NCI-H187 (cell line): ENCODE measurements around the gene FAM50A.
A peak's percentile ranks its signal among the peaks of the same experiment; 100 is the strongest.

Experiments used
- DNase-seq, 2 experiments: peaks; one replicate each; lab custom pipeline; 2025; lab: John Stamatoyannopoulos, UW

Gene FAM50A

GRCh38 chrX:154437971-154438893, 5.7 kb upstream of the FAM50A start:
- no peak for DNase-seq

- no peak for DNase-seq
These were observed 4.1 kb upstream of the FAM50A start for GRCh38 chrX:154439841-154440240.

DNA sequence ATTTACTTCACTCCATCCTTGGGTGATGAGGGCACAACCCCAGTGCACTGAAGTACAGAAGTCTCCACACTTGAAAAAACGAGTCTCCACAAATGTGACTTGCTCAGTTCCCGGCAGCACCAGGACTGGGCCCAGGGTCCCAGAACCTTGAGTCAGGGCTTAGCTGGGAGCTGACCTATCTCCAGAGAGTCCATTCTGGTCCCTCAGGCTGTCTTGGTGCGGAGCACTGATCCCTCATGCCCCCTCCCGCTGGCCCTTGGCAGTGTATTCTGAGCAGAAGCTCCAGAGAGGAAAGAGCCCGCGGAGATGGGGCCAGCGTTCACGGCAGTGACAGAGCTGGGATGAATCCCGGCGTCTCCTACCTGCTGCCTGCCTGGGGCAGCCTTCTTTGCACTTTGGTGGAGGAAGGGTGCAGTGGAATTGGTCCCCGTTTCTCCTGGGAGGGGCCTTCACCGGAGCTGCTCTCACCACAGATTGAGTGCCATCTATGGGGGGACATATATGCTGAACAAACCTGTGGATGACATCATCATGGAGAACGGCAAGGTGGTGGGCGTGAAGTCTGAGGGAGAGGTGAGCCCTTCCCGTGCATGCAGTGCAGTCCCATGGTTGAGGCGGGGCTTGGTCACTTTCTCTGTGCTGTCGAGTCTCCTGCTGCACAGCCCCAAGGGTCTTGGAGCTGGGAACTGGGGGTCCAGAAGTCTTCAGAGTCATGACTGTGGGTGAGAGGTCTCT, 3.2 kb upstream of the FAM50A start:
- no peak for DNase-seq

- no peak for DNase-seq
These were observed 2.4 kb upstream of the FAM50A start for GRCh38 chrX:154441564-154441963.

GRCh38 chrX:154441984-154442707, 1.8 kb upstream of the FAM50A start:
- no peak for DNase-seq

DNA sequence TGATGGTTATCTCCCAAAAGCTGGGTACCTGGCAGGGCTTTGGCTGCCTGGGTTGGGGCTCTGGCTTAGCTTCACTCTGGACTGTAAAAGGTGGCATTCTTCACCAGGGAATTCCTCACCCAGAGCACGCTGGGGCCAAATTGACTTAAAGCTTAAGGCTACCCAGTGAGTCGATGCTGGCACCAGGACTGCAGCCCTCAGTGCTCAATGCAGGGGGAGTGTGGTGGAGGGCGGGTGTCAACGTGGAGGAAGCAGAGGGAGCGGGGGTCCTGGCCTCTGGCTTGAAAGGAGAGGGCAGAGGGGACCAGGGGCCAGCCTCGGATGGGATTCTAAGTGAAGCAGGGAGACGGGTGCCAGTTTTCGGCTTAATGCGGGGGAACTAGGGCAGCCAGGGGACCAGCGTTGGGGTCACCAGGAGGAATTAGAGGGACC, 446 bp upstream of the FAM50A start:
- no peak for DNase-seq

- no peak for DNase-seq
These were observed 860 bp downstream of the FAM50A start for GRCh38 chrX:154444755-154445246.

GRCh38 chrX:154445776-154446175, 1.8 kb downstream of the FAM50A start:
- DNase-seq = no peak

DNA sequence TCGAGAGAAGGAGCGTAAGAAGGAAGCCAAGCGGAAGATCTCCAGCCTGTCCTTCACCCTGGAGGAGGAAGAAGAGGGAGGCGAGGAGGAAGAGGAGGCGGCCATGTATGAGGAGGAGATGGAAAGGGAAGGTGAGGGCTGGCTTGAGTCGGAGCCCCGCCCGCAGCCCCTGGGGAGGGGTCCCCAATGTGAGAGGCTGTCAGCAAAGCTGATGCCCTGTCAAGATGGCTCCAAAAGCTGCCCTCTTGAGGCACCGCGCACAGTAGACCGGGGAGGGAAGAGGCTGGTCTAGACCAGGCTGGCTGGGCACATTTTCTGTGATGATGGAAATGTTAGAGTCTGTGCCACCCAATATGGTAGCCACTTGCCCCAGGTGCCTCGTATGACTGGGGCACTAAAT, 2.5 kb downstream of the FAM50A start:
- no peak for DNase-seq

GRCh38 chrX:154448484-154448883, 4.5 kb downstream of the FAM50A start:
- no peak for DNase-seq

DNA sequence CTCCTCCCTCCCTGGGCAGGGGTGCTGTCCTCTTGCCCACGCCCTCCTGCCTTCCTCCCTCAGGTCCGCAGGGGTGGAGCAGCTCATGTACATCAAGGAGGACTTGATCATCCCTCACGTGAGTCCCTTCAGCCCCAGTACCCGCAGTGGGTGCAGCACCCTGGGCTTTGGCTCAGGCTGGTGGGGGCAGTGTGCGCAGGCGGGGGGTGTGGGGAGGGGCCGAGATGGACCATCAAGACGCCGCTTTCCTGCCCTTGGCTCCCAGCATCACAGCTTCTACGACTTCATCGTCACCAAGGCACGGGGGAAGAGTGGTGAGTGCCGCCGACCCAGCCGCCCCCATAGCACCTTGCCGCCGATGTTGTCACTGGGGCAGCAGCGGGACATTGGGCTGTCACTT, 5.7 kb downstream of the FAM50A start:
- DNase-seq = no peak

DNA sequence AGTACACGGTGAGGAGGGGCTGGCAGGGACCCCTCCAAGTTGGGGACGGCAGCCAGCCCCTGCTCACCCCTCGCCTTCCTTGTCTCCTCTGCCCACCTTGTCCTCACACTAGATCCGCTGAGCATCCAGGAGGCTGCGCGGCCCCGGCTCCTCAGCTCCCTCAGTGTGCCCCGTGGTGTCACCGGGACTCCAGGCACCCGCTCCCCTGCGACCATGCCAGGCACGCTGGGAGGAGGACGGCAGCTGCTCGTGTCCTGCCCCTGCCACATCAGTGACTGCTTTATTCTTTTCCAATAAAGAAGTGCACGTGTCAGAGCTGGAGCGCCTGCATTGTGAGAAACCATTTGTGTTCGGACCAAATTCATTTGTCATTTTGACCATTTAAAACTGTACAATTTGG, 6.4 kb downstream of the FAM50A start:
- no peak for DNase-seq

GRCh38 chrX:154452823-154453222, 8.9 kb downstream of the FAM50A start:
- DNase-seq = no peak

GRCh38 chrX:154457491-154458115, 13.7 kb downstream of the FAM50A start:
- DNase-seq = peak in 1 of 2 experiments; percentile 29

GRCh38 chrX:154458116-154458953, 14.4 kb downstream of the FAM50A start, which contains the start of gene PLXNA3:
PLXNA3 (plus strand) TSS chrX:154458281; CDS start chrX:154460184, 1,903 bp downstream.
- DNase-seq = peak in 1 of 2 experiments; percentile 5

DNA sequence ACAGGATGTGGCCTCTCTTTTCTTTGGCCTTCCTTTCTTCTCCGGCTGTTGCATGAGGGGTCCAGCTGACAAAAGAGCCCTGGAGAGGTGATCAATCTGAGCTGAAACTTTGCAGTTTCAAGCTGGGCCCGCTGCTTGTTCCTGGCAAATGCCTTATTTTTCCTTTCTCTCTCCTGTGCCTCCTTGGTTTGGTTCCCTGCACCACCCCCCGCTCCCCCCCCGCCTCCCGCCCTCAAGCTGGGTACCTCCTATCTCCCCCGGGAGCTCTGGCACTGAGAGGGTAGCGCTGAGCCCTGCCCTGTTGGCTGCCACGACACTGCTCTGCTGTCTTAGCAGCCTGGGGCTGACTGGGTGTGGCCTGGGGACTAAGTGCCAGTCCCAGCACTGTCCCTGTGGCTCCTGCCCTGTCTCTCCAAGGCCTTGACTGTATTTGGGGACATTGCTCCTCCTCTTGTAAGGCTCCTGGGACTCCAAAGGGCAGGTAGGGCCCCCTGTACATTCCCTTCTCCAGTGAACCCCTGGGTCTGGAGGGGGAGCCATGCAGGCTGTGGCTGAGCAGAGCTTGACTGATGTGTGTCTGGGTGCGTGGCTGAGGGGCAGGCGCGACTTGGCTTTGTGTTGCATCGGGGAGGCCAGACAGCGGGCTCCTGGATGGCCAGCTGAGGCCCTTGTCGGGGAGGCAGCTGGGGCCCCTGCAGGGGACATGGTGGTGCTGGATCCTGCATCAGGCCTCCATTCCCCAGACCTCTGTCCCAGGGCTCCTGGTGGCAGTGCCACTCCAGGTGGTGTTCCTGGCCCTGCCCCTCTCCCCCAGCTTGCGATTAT, 15.2 kb downstream of the FAM50A start:
- peak in 1 of 2 experiments; percentile 9 for DNase-seq

DNA sequence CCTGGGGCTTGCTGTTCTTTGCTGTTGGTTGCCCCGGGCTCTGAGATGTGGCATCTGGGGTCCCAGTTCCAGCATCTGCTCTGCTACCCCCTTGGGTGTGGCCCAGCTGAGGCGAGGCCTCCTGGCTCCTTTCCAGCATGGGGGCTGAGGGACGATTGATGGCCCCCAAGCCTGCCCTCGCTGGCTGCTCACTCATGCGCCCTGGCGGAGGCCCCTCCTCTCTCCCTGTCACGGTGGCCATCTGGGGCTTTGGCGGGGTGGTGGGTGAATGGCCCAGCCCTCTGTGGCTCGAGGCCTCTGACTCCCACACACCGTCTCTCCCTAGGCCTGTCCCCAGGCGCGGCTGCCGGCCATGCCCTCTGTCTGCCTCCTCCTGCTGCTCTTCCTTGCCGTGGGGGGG, 15.9 kb downstream of the FAM50A start:
- DNase-seq = no peak

GRCh38 chrX:154460326-154460725, 16.4 kb downstream of the FAM50A start:
- no peak for DNase-seq

DNA sequence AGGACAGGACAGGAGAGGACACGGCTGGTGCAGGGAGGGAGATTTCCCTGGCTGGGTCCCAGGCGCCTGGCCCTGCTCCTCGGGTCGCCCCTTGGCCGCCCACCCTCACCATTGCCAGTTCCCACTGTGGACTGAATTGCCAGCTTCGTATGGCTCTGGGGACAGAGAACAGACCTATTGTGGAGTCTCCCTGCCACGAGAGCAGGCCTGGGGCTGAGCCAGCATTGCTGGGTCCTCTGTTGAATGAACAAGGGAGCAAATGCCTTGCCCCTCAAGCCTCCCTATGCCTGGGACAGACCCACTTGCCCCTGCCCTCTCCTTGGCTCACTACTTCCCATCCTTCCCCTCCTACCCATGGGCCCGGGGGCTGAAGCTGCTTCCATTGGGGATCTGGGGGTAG, 18.5 kb downstream of the FAM50A start:
- DNase-seq = no peak
